Measurements from ENCODE around the gene ATP7B.
"Not testable (repeated sequence)": the region's sequence is repeated elsewhere in the genome, so short reads cannot be mapped to it uniquely, and the experiment has no call there.

The ATP7B gene

DNA sequence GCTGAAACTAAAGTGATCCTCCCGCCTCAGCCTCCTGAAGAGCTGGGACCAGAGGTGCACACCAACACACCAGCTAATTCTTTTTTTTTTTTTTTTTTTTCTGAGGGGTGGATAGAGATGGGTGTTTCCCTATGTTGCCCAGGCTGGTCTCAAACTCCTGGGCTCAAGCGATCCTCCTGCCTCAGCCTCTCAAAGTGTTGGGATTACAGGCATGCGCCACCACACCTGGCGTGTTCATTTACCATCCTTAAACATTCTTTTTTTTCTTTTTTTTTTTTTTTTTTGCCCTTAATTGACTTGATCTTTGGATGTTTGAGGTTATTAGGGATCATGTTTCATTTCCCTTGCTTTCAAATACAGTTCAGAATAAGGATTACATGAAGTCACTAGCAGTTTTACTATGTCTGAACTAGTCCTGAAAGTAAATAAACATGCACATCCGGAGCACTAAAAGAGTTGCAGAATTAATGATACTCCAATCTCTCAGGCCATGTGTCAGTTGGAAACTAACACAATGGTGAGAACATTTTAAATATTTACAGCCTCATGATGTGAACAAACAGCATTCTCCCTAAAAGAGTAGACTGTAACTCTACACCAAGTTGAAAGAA, 23.5 kb upstream of the ATP7B start:
- TF ChIP-seq, protein P1, sequence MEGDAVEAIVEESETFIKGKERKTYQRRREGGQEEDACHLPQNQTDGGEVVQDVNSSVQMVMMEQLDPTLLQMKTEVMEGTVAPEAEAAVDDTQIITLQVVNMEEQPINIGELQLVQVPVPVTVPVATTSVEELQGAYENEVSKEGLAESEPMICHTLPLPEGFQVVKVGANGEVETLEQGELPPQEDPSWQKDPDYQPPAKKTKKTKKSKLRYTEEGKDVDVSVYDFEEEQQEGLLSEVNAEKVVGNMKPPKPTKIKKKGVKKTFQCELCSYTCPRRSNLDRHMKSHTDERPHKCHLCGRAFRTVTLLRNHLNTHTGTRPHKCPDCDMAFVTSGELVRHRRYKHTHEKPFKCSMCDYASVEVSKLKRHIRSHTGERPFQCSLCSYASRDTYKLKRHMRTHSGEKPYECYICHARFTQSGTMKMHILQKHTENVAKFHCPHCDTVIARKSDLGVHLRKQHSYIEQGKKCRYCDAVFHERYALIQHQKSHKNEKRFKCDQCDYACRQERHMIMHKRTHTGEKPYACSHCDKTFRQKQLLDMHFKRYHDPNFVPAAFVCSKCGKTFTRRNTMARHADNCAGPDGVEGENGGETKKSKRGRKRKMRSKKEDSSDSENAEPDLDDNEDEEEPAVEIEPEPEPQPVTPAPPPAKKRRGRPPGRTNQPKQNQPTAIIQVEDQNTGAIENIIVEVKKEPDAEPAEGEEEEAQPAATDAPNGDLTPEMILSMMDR (IDR thresholded peaks at IDR 0.05) = no peak
- TF ChIP-seq ZFX (IDR thresholded peaks at IDR 0.05; ENCODE audit: borderline replicate concordance) = no peak
- no peak overlapping the region for H3K27ac ChIP-seq

DNA sequence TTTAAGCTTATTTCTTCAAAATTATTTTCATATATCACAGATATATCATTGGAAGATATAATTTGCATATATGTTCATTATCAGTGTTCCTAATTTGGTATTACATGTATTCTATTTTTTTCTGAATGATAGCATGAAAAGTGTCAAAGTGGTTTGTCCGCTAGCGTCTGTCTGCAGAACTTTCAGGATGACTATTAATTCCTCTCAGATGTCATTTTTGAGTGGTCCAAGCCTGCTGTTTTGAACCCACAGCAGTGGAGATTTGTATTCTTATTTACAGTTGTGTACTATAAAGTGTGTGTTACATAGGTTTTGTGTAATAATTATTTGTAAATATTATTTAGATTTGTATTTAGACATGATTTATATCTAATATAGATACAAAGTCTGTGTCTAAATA, 21.8 kb upstream of the ATP7B start:
- no peak overlapping the region for H3K27ac ChIP-seq
- TF ChIP-seq ZFX (IDR thresholded peaks at IDR 0.05; ENCODE audit: borderline replicate concordance) = no peak
- TF ChIP-seq, protein P1 (IDR thresholded peaks at IDR 0.05) = no peak

DNA sequence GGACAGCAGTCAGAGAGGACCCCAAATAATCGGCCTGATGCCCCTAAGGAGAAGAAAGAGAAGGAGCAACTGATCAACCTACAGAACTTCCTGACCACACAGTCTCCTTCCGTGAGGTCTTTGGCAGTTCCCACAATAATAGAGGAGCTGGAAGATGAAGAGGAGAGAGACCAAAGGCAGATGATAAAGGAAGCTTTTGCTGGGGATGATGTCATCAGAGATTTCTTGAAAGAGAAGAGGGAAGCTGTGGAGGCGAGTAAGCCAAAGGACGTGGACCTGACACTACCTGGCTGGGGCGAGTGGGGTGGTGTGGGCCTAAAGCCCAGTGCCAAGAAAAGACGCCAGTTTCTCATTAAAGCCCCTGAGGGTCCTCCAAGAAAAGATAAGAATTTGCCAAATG, 19.2 kb upstream of the ATP7B start:
- not testable (repeated sequence) for H3K27ac ChIP-seq

DNA sequence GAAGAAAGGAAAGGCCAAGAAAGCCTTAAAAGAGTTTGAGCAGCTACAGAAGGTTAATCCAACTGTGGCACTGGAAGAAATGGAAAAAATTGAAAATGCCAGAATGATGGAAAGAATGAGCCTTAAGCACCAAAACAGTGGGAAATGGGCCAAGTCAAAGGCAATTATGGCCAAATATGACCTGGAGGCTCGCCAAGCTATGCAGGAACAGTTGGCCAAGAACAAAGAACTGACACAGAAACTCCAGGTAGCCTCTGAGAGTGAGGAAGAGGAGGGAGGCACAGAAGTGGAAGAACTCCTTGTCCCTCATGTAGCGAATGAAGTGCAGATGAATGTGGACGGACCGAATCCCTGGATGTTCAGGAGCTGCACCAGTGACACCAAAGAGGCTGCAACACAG, 18.3 kb upstream of the ATP7B start:
- no peak for TF ChIP-seq ZFX (IDR thresholded peaks at IDR 0.05; ENCODE audit: borderline replicate concordance)
- TF ChIP-seq, protein P1 (IDR thresholded peaks at IDR 0.05) = no peak
- no peak overlapping the region for H3K27ac ChIP-seq

DNA sequence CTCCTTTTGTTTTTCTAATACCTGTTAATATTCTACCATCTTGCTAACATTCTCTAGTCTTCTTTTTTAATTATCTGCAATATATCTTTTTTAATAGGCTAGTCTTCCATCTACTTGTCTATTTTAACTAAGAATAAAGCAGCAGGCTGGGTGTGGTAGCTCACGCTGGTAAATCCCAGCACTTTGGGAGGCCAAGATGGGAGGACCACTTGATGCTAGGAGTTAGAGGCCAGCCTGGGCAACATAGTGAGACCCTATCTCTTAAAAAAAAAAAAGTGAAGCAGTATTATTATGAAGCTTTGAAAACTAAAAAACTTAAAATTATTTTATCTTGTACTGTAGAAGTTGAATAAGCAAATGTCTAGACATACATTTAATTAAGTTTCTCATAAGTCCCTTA, 16.6 kb upstream of the ATP7B start:
- H3K27ac ChIP-seq = no peak overlapping the region
- no peak for TF ChIP-seq ZFX (IDR thresholded peaks at IDR 0.05; ENCODE audit: borderline replicate concordance)
- TF ChIP-seq, protein P1 (IDR thresholded peaks at IDR 0.05) = no peak

DNA sequence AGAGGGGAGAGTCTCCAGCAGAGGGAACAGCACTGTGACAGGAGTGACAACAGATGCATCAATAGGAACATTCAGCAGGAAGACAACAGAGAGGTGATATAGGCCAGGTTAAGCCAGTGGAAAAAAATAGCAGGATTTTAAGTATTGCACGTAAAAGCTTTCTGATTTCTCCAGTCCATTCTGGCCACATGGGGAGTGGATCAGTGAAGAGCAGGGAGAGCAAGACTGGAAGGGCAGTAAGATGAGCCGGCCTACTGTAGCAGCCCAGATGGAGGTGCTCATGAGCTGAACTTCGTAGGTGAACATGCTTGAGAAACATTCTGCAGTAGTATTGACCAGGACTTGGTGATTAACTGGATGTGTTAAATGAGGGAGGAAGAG, 15.0 kb upstream of the ATP7B start:
- no peak for TF ChIP-seq ZFX (IDR thresholded peaks at IDR 0.05; ENCODE audit: borderline replicate concordance)
- TF ChIP-seq, protein P1 (IDR thresholded peaks at IDR 0.05) = no peak
- no peak overlapping the region for H3K27ac ChIP-seq

DNA sequence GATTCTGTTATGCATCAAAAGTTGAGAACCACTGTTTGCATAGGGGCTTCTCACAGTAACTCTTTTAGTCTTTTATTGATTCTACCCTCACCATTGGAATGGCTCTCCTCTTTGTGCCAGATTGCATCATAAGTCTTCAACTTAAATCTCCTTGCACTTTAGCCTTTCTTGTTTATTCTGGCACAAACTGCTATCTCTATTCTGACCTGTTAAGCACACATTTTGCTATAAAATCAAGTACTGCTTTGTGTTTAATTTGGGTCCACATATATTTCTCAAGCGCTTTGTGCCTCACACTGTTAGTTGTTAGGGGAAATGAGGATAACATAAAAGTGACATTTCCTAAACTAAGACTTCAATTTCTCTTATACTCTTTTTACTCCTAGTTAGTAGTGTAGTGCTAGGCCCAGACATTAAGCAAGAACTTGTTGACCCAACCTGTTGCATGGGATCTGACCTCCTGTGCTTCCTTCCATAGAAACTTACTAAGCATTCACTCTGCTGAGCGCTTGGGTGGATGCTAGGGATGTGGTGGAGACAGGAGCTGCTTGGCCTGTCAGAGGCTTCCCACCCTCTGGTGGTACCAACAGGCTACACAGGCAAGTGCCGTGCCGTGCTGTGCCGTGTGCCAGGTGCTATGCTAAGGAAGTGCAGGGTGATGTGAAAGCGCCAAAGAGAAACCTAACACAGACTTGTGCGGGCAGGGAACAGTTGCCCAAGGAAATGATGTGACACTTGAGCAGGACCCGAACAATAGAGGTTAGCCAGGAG, 14.4 kb upstream of the ATP7B start:
- H3K27ac ChIP-seq = no peak overlapping the region
- TF ChIP-seq, protein P1 (IDR thresholded peaks at IDR 0.05) = no peak
- no peak for TF ChIP-seq ZFX (IDR thresholded peaks at IDR 0.05; ENCODE audit: borderline replicate concordance)
